SJSA1 (cell line): ENCODE data around the gene BIRC5. TPM values are rescaled to one million over a fixed set of nuclear protein-coding genes. Genes with fewer than 3 reads are reported as not detected.
"Not testable (repeated sequence)": the region's sequence is repeated elsewhere in the genome, so short reads cannot be mapped to it uniquely, and the experiment has no call there.

ENCODE experiments used
- DNase-seq, 2 experiments: peaks; one replicate each; pipeline ENCODE4 v3.0.0-alpha.2; 2015 to 2020; ENCODE audit warnings: low spot score in 2 of 2, low read depth in 1 of 2
- H3K27ac ChIP-seq: fragments of 250-450 bp; sonication (Bioruptor Pico); 2 replicates; pipeline ENCODE4 v1.5.1; 2020; ENCODE audit warnings: mild to moderate bottlenecking, moderate library complexity
- H3K27me3 ChIP-seq: fragments of 250-450 bp; sonication (Bioruptor Pico); replicated peaks from 2 replicates; pipeline ENCODE4 v1.5.1; 2020; ENCODE audit warnings: mild to moderate bottlenecking, moderate library complexity
- H3K36me3 ChIP-seq: fragments of 250-450 bp; sonication (Bioruptor Pico); 2 replicates; pipeline ENCODE4 v1.5.1; 2020; ENCODE audit warnings: mild to moderate bottlenecking
- H3K4me1 ChIP-seq: fragments of 250-450 bp; sonication (Bioruptor Pico); replicated peaks from 2 replicates; pipeline ENCODE4 v1.6.1; 2021; ENCODE audit warnings: mild to moderate bottlenecking
- H3K4me3 ChIP-seq: fragments of 250-450 bp; sonication (Bioruptor Pico); 2 replicates; pipeline ENCODE4 v1.5.1; 2020; ENCODE audit warnings: mild to moderate bottlenecking
- H3K9me3 ChIP-seq: fragments of 250-450 bp; sonication (Bioruptor Pico); replicated peaks from 2 replicates; pipeline ENCODE4 v1.5.1; 2020; ENCODE audit warnings: mild to moderate bottlenecking
- total RNA-seq: library from RNA; depleted of rRNA; stranded (reverse); fragments of >200 nt; shearing (Covaris generic); gene quantifications from 2 replicates; pipeline ENCODE4 v1.2.3, GENCODE V29; 2014

BIRC5 gene
- total RNA-seq, 1 experiment from 2014 or later = 301 TPM

- no peak for DNase-seq
- Histone ChIP-seq H3K27me3 (no peaks in the 10 kb centered on the region), H3K27ac (no peak overlapping the region), H3K4me1 (peaks cover 15% of the 10 kb centered on the region), H3K36me3 (no peaks in the 10 kb centered on the region), H3K4me3 (no peak overlapping the region), H3K9me3 (no peaks in the 10 kb centered on the region)
Measured at GRCh38 chr17:78248051-78248914, 34.2 kb downstream of the BIRC5 start.

- H3K27me3 ChIP-seq = no peaks in the 10 kb centered on the region
- H3K4me1 ChIP-seq = peaks cover 20% of the 10 kb centered on the region
- H3K4me3 ChIP-seq = no peak overlapping the region
- no peak for DNase-seq
- no peaks in the 10 kb centered on the region for H3K9me3 ChIP-seq
- no peak overlapping the region for H3K27ac ChIP-seq
- 0 out of 2 replicates have a peak, but pooled peaks cover 2% of the 10 kb centered on the region for H3K36me3 ChIP-seq
Measured at GRCh38 chr17:78249074-78249817, 35.2 kb downstream of the BIRC5 start.

- H3K36me3 ChIP-seq = 0 out of 2 replicates have a peak, but pooled peaks cover 4% of the 10 kb centered on the region
- H3K27me3 ChIP-seq = no peaks in the 10 kb centered on the region
- no peak overlapping the region for H3K27ac ChIP-seq
- DNase-seq = no peak
- no peak overlapping the region for H3K4me3 ChIP-seq
- no peaks in the 10 kb centered on the region for H3K9me3 ChIP-seq
- peaks cover 23% of the 10 kb centered on the region for H3K4me1 ChIP-seq
Measured at GRCh38 chr17:78249818-78250806, 36.1 kb downstream of the BIRC5 start.

GRCh38 chr17:78250891-78251772, 37.1 kb downstream of the BIRC5 start:
- no peak overlapping the region for H3K4me3 ChIP-seq
- H3K4me1 ChIP-seq = peaks cover 23% of the 10 kb centered on the region
- H3K27ac ChIP-seq = no peak overlapping the region
- no peaks in the 10 kb centered on the region for H3K27me3 ChIP-seq
- 0 out of 2 replicates have a peak, but pooled peaks cover 4% of the 10 kb centered on the region for H3K36me3 ChIP-seq
- H3K9me3 ChIP-seq = no peaks in the 10 kb centered on the region
- DNase-seq = peak; percentile 90 to 94

- H3K27me3 ChIP-seq = no peaks in the 10 kb centered on the region
- 0 out of 2 replicates have a peak, but pooled peaks cover 4% of the 10 kb centered on the region for H3K36me3 ChIP-seq
- H3K9me3 ChIP-seq = no peaks in the 10 kb centered on the region
- H3K4me3 ChIP-seq = no peak overlapping the region
- DNase-seq = no peak
- H3K4me1 ChIP-seq = peaks cover 22% of the 10 kb centered on the region
- no peak overlapping the region for H3K27ac ChIP-seq
Measured at GRCh38 chr17:78251773-78252103, 37.7 kb downstream of the BIRC5 start.

GRCh38 chr17:78252111-78252634, 38.1 kb downstream of the BIRC5 start:
- no peaks in the 10 kb centered on the region for H3K27me3 ChIP-seq
- DNase-seq = no peak
- 0 out of 2 replicates have a peak, but pooled peaks cover 4% of the 10 kb centered on the region for H3K36me3 ChIP-seq
- H3K9me3 ChIP-seq = no peaks in the 10 kb centered on the region
- H3K27ac ChIP-seq = no peak overlapping the region
- H3K4me1 ChIP-seq = peaks cover 18% of the 10 kb centered on the region
- H3K4me3 ChIP-seq = no peak overlapping the region

GRCh38 chr17:78252701-78253635, 38.9 kb downstream of the BIRC5 start:
- Histone ChIP-seq H3K36me3 (0 out of 2 replicates have a peak, but pooled peaks cover 4% of the 10 kb centered on the region), H3K4me1 (peaks cover 17% of the 10 kb centered on the region), H3K9me3 (no peaks in the 10 kb centered on the region), H3K4me3 (no peak overlapping the region), H3K27me3 (no peaks in the 10 kb centered on the region), H3K27ac (no peak overlapping the region)
- DNase-seq = no peak

- not testable (repeated sequence) for H3K27me3 ChIP-seq, H3K9me3 ChIP-seq, DNase-seq, H3K36me3 ChIP-seq, H3K27ac ChIP-seq
- H3K4me3 ChIP-seq = 0 out of 2 replicates have a peak overlapping the region, but pooled peaks have one; percentile 69
- H3K4me1 ChIP-seq = peaks cover 17% of the 10 kb centered on the region
Measured at GRCh38 chr17:78253636-78253945, 39.5 kb downstream of the BIRC5 start.

- DNase-seq = peak; percentile 74 to 89
Measured at GRCh38 chr17:78253946-78254672, 40.1 kb downstream of the BIRC5 start.

GRCh38 chr17:78255029-78255656, 41.1 kb downstream of the BIRC5 start:
- no peak for DNase-seq

More at GRCh38 chr17:78253946-78254672, 40.1 kb downstream of the BIRC5 start:
- H3K4me3 ChIP-seq = peak overlapping the region; percentile 69
- peak overlapping the region; percentile 16; the same call in 1 of the 2 replicates for H3K27ac ChIP-seq
- no peaks in the 10 kb centered on the region for H3K9me3 ChIP-seq
- H3K36me3 ChIP-seq = 0 out of 2 replicates have a peak, but pooled peaks cover 4% of the 10 kb centered on the region
- no peaks in the 10 kb centered on the region for H3K27me3 ChIP-seq
- peaks cover 17% of the 10 kb centered on the region for H3K4me1 ChIP-seq

More at GRCh38 chr17:78255029-78255656, 41.1 kb downstream of the BIRC5 start:
- Histone ChIP-seq H3K9me3 (no peaks in the 10 kb centered on the region), H3K27me3 (no peaks in the 10 kb centered on the region), H3K36me3 (0 out of 2 replicates have a peak, but pooled peaks cover 4% of the 10 kb centered on the region), H3K27ac (no peak overlapping the region), H3K4me1 (peaks cover 17% of the 10 kb centered on the region), H3K4me3 (no peak overlapping the region)
